Mesodermal cell (in vitro differentiated cells): ENCODE measurements around the gene ARMC9.

ENCODE experiments used
- H3K27ac ChIP-seq: 2 replicates; pipeline ENCODE4 v1.7.0; 2013; ENCODE audit warnings: mild to moderate bottlenecking, low read depth, low read length, moderate library complexity; ENCODE audit not compliant: severe bottlenecking
- H3K36me3 ChIP-seq: 2 replicates; pipeline ENCODE4 v1.7.1; 2013; ENCODE audit warnings: mild to moderate bottlenecking, low read length, moderate library complexity; ENCODE audit not compliant: control insufficient read depth, insufficient read depth
- H3K4me1 ChIP-seq: one replicate; pipeline ENCODE4 v1.7.1; 2013; ENCODE audit warnings: mild to moderate bottlenecking, low read length; ENCODE audit not compliant: insufficient read depth, control insufficient read depth, poor library complexity, severe bottlenecking
- H3K4me3 ChIP-seq: 2 replicates; pipeline ENCODE4 v1.7.0; 2013; ENCODE audit warnings: low read length, control low read depth, mild to moderate bottlenecking; ENCODE audit not compliant: insufficient read depth, poor library complexity, severe bottlenecking; ENCODE audit errors: extremely low read depth
- H3K9me3 ChIP-seq: 2 replicates; pipeline ENCODE4 v1.7.1; 2013; ENCODE audit warnings: mild to moderate bottlenecking, low read length, moderate library complexity; ENCODE audit not compliant: control insufficient read depth
- WGBS, 2 experiments: methylation state at CpG; one replicate each; pipeline ENCODE4 v1.1.5; 2013; ENCODE audit warnings: missing lambda C conversion rate in 2 of 2; ENCODE audit not compliant: insufficient coverage in 2 of 2; 5-methylcytosine and 5-hydroxymethylcytosine counted together

Gene ARMC9

GRCh38 chr2:231263118-231263831 lies 64.8 kb downstream of the ARMC9 start:
- H3K27ac ChIP-seq = no peak overlapping the region
- H3K9me3 ChIP-seq = no peaks in the 10 kb centered on the region
- no peaks in the 10 kb centered on the region for H3K4me1 ChIP-seq
- WGBS, 2 experiments = 97 to 100% methylated on average over 4 to 8 of the region's 10 CpGs
- H3K36me3 ChIP-seq = peaks cover 54% of the 10 kb centered on the region
- H3K4me3 ChIP-seq = no peak overlapping the region

DNA sequence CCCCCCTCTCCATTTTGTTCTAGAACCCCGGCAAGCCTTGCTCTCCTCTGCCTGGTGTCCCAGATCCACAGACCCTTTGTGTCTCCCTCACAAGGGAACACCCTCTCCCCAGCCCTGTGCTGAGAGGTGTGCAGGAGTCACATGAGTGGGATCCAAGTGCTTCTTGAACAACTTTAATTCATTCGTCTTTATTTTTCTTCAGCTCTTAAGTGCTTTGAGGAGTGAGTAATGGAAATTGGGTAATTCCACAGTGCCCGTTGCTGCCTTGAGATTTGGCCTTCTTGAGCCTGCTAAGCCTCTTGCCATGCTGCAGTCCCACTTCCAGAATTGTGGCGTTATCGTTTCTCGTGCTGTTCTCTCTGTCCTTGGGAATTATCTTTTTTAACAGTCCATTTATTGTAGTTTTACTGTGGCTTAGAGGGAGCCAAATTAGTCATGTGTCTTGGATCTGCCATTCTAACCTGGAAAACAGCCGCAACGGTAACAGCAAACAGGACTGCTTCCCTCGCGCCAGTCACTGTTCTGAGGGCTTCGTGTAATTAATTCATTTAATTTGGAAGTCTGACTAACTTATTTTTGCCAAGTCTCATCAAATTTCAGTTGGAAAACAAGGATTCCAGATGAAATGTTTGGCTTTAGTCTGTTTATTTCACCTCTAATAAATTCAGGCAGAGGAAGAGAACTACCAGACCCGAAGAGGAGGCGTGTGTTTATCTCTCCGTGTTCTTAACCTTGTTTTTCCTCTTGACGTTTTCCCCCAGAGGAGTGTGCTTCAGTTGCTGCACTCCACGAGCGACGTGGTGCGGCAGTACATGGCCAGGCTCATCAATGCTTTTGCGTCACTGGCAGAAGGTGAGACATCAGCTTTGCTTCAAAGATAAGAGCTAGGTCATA lies 72.0 kb downstream of the ARMC9 start:
- Histone ChIP-seq H3K9me3 (no peaks in the 10 kb centered on the region), H3K27ac (peak overlapping the region; percentile 29), H3K4me3 (no peak overlapping the region), H3K4me1 (no peaks in the 10 kb centered on the region), H3K36me3 (peaks cover 67% of the 10 kb centered on the region)
- 96 to 100% methylated on average over 14 to 19 of the region's 20 CpGs for WGBS, 2 experiments

DNA sequence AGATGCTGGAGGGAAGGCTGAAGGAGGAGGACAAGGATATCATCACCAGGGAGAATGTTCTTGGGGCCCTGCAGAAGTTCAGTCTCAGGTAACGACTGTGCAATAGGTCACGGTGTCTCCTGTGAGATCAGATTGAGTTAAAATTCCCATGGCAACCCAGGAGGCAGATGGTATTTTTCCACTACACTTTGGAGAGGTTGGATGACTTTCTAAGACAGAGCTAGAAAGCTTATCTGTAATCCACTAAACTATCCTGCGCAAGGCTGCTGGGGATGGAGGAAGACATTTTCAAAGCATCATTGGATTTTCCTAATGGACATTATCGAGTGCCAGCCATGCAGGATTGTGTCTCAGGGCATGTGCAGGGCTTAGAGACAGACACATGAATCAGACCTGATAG lies 74.6 kb downstream of the ARMC9 start:
- Histone ChIP-seq H3K4me3 (no peak overlapping the region), H3K36me3 (peaks cover 81% of the 10 kb centered on the region), H3K4me1 (no peaks in the 10 kb centered on the region), H3K27ac (no peak overlapping the region), H3K9me3 (no peaks in the 10 kb centered on the region)
- 89 to 94% methylated on average over 3 of the region's 4 CpGs for WGBS, 2 experiments

DNA sequence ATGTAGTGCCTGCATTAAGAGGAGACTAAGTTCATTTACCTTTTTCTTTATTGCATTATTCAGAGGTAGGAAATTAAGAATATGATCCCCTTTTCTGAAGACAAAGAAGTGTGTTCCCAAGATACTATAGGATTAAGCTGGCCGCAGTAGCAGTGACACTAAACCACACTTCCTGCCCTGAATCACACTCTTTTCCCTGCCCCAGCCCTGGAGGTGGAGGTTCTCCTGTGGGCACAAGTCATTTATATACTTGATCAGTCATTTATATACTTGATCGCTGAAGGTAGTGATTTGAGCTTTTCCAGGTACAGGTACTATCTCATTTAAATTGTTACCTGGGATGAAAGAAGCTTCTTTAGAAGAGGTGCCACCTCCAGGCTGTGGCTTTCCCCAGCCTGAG lies 78.6 kb downstream of the ARMC9 start:
- WGBS, 2 experiments = 100% methylated on average over 2 of the region's 2 CpGs; no CpG with 5 or more reads in 1 of the 2 experiments
- H3K9me3 ChIP-seq = no peaks in the 10 kb centered on the region
- no peak overlapping the region for H3K4me3 ChIP-seq
- no peak overlapping the region for H3K27ac ChIP-seq
- H3K36me3 ChIP-seq = peaks cover 87% of the 10 kb centered on the region
- no peaks in the 10 kb centered on the region for H3K4me1 ChIP-seq

DNA sequence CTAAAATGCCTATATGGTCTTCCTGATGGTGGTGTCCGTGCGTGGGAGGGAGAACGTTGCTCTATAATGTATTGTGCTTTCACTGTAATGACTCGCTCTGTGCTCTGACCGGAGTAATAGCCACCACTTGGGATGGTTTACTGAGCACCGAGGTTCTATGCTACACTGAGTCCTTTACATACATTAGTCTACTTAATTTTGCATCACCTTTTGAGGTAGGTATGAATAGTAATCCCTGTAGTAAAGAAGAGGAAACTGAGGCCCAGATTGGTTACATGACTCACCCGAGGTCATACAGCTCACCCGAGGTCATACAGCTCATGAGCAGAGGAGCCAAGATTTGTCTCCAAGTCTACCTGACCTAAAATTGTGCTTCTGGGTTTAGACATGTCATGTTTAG lies 79.5 kb downstream of the ARMC9 start:
- 98% methylated on average over 5 to 7 of the region's 8 CpGs for WGBS, 2 experiments
- no peaks in the 10 kb centered on the region for H3K9me3 ChIP-seq
- no peak overlapping the region for H3K4me3 ChIP-seq
- H3K36me3 ChIP-seq = peaks cover 84% of the 10 kb centered on the region
- no peak overlapping the region for H3K27ac ChIP-seq
- no peaks in the 10 kb centered on the region for H3K4me1 ChIP-seq

- Histone ChIP-seq H3K36me3 (peaks cover 77% of the 10 kb centered on the region), H3K27ac (no peak overlapping the region), H3K9me3 (no peaks in the 10 kb centered on the region), H3K4me3 (no peak overlapping the region), H3K4me1 (no peaks in the 10 kb centered on the region)
- WGBS, 2 experiments = 87 to 100% methylated on average over 1 of the region's 2 CpGs
These were observed 80.4 kb downstream of the ARMC9 start for GRCh38 chr2:231278868-231279267.

GRCh38 chr2:231280846-231281245 lies 82.4 kb downstream of the ARMC9 start:
- H3K36me3 ChIP-seq = peaks cover 59% of the 10 kb centered on the region
- H3K27ac ChIP-seq = no peak overlapping the region
- H3K4me1 ChIP-seq = no peaks in the 10 kb centered on the region
- H3K4me3 ChIP-seq = no peak overlapping the region
- H3K9me3 ChIP-seq = no peaks in the 10 kb centered on the region
- WGBS, 2 experiments = 95% methylated on average over 9 of the region's 9 CpGs

DNA sequence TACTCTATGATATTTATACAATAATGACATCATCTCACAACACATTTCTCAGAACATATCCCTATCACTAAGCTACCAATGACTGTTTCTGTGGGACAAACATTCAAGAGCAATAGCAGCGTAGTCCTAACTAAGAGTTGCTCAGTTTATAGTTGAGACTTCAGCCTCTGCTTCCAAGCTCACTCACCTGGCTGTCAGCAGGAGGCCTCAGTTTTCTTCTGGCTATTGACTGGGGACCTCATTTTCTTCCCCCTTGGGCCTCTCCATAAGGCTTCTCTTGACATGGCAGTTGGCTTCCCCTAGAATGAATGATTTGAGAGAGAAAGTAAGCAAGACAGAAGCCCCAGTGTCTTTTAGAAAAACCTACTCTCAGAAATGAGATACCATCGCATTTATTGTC lies 85.9 kb downstream of the ARMC9 start:
- Histone ChIP-seq H3K4me3 (no peak overlapping the region), H3K9me3 (no peaks in the 10 kb centered on the region), H3K36me3 (peaks cover 51% of the 10 kb centered on the region), H3K27ac (no peak overlapping the region), H3K4me1 (no peaks in the 10 kb centered on the region)
- 100% methylated on average over 1 of the region's 2 CpGs for WGBS, 2 experiments

DNA sequence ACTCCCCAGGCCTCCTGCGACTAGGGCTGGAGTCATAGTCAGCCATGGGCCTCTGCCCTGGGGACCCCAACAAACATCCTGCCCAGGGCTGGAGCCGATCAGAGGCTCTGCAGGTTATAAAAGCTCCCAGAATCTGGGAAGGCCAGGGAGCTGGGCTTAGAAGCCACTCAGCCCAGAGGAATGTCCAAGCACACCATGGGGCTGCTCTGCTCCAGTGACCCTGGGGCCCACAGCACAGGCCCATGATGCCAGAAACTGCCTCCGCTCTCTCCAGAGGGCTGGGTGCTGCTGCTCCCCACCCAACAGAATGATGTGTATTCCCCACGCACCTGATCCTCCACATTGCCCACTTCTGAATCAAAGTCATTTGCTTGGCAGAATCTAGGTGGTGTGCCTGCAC lies 88.5 kb downstream of the ARMC9 start:
- no peak overlapping the region for H3K27ac ChIP-seq
- no peaks in the 10 kb centered on the region for H3K4me1 ChIP-seq
- H3K9me3 ChIP-seq = no peaks in the 10 kb centered on the region
- 92 to 100% methylated on average over 3 to 4 of the region's 4 CpGs for WGBS, 2 experiments
- peaks cover 45% of the 10 kb centered on the region for H3K36me3 ChIP-seq
- no peak overlapping the region for H3K4me3 ChIP-seq

DNA sequence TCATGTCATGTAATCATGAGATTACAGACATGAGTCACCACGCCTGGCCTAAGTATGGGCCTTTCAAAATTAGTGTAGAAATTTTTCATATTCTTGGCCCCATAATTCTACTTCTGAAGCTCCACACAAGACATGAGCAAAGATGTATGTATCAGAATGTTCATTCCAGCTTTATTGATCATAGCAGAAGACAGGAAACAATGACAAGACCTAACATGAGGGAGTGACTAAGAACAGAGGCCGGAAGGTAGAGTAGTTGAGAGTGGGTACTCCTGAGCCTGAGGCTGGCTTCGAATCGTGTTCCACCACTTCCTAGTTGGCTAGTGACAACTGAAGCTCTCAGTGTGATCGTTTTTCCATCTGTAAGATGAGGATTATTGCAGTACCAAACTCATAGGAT lies 89.3 kb downstream of the ARMC9 start:
- Histone ChIP-seq H3K9me3 (no peaks in the 10 kb centered on the region), H3K4me3 (no peak overlapping the region), H3K4me1 (no peaks in the 10 kb centered on the region), H3K36me3 (peaks cover 48% of the 10 kb centered on the region), H3K27ac (no peak overlapping the region)
- WGBS, 2 experiments = 96 to 100% methylated on average over 1 to 5 of the region's 5 CpGs

- no peak overlapping the region for H3K4me3 ChIP-seq
- WGBS, 2 experiments = 93 to 98% methylated on average over 6 to 7 of the region's 7 CpGs
- no peaks in the 10 kb centered on the region for H3K9me3 ChIP-seq
- H3K4me1 ChIP-seq = no peaks in the 10 kb centered on the region
- no peak overlapping the region for H3K27ac ChIP-seq
- peaks cover 46% of the 10 kb centered on the region for H3K36me3 ChIP-seq
These were observed 90.2 kb downstream of the ARMC9 start for GRCh38 chr2:231288590-231288989.
